GM21381 (cell line): Measurements from ENCODE around the gene CTIF.

Experiments
- ATAC-seq: cut with Tn5 transposase; IDR thresholded peaks from one replicate; pipeline ENCODE4 v1.9.1; 2021; ENCODE audit warnings: mild to moderate bottlenecking, moderate library complexity; ENCODE audit not compliant: unreplicated experiment

CTIF gene

GRCh38 chr18:48796491-48797205 is 257.8 kb downstream of the CTIF start:
- no peak for ATAC-seq

GRCh38 chr18:48797841-48798255 is 259.0 kb downstream of the CTIF start:
- no peak for ATAC-seq

GRCh38 chr18:48798334-48799245 is 259.8 kb downstream of the CTIF start:
- ATAC-seq, result no peak

- no peak for ATAC-seq
Measured at GRCh38 chr18:48799724-48800315, 261.0 kb downstream of the CTIF start.

- no peak for ATAC-seq
Measured at GRCh38 chr18:48800466-48800865, 261.6 kb downstream of the CTIF start.

- ATAC-seq, result peak; percentile 50
Measured at GRCh38 chr18:48800876-48801727, 262.3 kb downstream of the CTIF start.

GRCh38 chr18:48801728-48802542 is 263.1 kb downstream of the CTIF start:
- ATAC-seq, result no peak

GRCh38 chr18:48802543-48803290 is 263.9 kb downstream of the CTIF start:
- no peak for ATAC-seq

GRCh38 chr18:48803518-48803917 is 264.7 kb downstream of the CTIF start:
- ATAC-seq, result no peak

GRCh38 chr18:48803951-48804855 is 265.4 kb downstream of the CTIF start:
- ATAC-seq, result no peak

- ATAC-seq, result no peak
Measured at GRCh38 chr18:48804856-48805610, 266.2 kb downstream of the CTIF start.

GRCh38 chr18:48805826-48806535 is 267.1 kb downstream of the CTIF start:
- no peak for ATAC-seq

- no peak for ATAC-seq
Measured at GRCh38 chr18:48806551-48807261, 267.9 kb downstream of the CTIF start.

GRCh38 chr18:48808476-48808875 is 269.6 kb downstream of the CTIF start:
- ATAC-seq, result no peak

GRCh38 chr18:48809365-48809764 is 270.5 kb downstream of the CTIF start:
- ATAC-seq, result no peak

- ATAC-seq, result no peak
Measured at GRCh38 chr18:48810805-48811204, 272.0 kb downstream of the CTIF start.
